K562 (cell line): ENCODE measurements around the gene MAPKAPK2. TPM values are rescaled to one million over a fixed set of nuclear protein-coding genes. Genes with fewer than 3 reads are reported as not detected.

Experiments
- CBX3 ChIP-seq, 2 experiments: IDR thresholded peaks; 1 replicate in 1 of 2; 2 replicates in 1 of 2; pipeline ENCODE4 v1.6.1; 2012; ENCODE audit warnings: inconsistent platforms in 2 of 2, low read length in 2 of 2, borderline replicate concordance in 1 of 2, control low read depth in 1 of 2
- CTCFL ChIP-seq: IDR thresholded peaks from 2 replicates; pipeline ENCODE4 v1.6.1; 2011; ENCODE audit warnings: borderline replicate concordance, low read depth, mild to moderate bottlenecking, moderate library complexity, low read length; ENCODE audit not compliant: insufficient read depth, poor library complexity, severe bottlenecking
- GTF2A2 ChIP-seq: IDR thresholded peaks from 2 replicates; pipeline ENCODE4 v1.6.1; 2016; ENCODE audit warnings: mild to moderate bottlenecking, missing genetic modification characterization, missing compliant biosample characterization
- KAT2B ChIP-seq: IDR thresholded peaks from one replicate; pipeline ENCODE4 v1.6.1; 2012; ENCODE audit warnings: low read depth, mild to moderate bottlenecking, control low read depth, inconsistent platforms, low read length, moderate library complexity
- MEIS2 ChIP-seq: fragments of 450-650 bp; IDR thresholded peaks from 2 replicates; pipeline ENCODE4 v1.6.1; 2014; ENCODE audit warnings: mild to moderate bottlenecking; ENCODE audit not compliant: partially characterized antibody
- MLLT1 ChIP-seq, 2 experiments: fragments of 450-650 bp; IDR thresholded peaks; 2 replicates each; pipeline ENCODE4 v1.6.1; 2016
- NCOA2 ChIP-seq, 2 experiments: fragments of 450-650 bp; IDR thresholded peaks; 2 replicates each; pipeline ENCODE4 v1.6.1; 2018; ENCODE audit warnings: mild to moderate bottlenecking in 2 of 2, moderate library complexity in 1 of 2; ENCODE audit not compliant: partially characterized antibody in 2 of 2
- NEUROD1 ChIP-seq: fragments of 150-350 bp; IDR thresholded peaks from 2 replicates; pipeline ENCODE4 v1.6.1; 2014; ENCODE audit warnings: borderline replicate concordance, low read length, low read depth; ENCODE audit not compliant: partially characterized antibody
- NUFIP1 ChIP-seq: fragments of 450-650 bp; IDR thresholded peaks from 2 replicates; pipeline ENCODE4 v1.6.1; 2018; ENCODE audit not compliant: partially characterized antibody
- PBX2 ChIP-seq, 2 experiments: IDR thresholded peaks in 1 of 2; conservative IDR thresholded peaks in 1 of 2; 2 replicates each; pipeline ENCODE4 v1.6.1; 2016; ENCODE audit warnings: low read depth in 2 of 2, mild to moderate bottlenecking in 1 of 2, missing compliant biosample characterization in 1 of 2, missing genetic modification characterization in 1 of 2, moderate library complexity in 1 of 2
- PKNOX1 ChIP-seq: fragments of 450-650 bp; IDR thresholded peaks from 2 replicates; pipeline ENCODE4 v1.6.1; 2016
- POLR2AphosphoS5 ChIP-seq: IDR thresholded peaks from 2 replicates; pipeline ENCODE4 v1.6.1; 2011; ENCODE audit warnings: mild to moderate bottlenecking, low read depth, low read length, moderate library complexity; ENCODE audit not compliant: control insufficient read depth, insufficient read depth
- RAD21 ChIP-seq, 2 experiments: fragments of 250-450 bp in 1 of 2; fragments of 450-650 bp in 1 of 2; sonication (Bioruptor Pico) in 1 of 2; formaldehyde crosslinking in 1 of 2; IDR thresholded peaks in 1 of 2; conservative IDR thresholded peaks in 1 of 2; 2 replicates each; pipeline versions ENCODE4 v1.4.0 to v1.8.0; 2020 to 2022; ENCODE audit warnings: mild to moderate bottlenecking in 2 of 2, moderate library complexity in 1 of 2
- SIN3A ChIP-seq, 2 experiments: fragments of 150-350 bp in 1 of 2; IDR thresholded peaks; 2 replicates each; pipeline ENCODE4 v1.6.1; 2011 to 2016; ENCODE audit warnings: borderline replicate concordance in 2 of 2, low read depth in 2 of 2, low read length in 2 of 2, mild to moderate bottlenecking in 2 of 2, moderate library complexity in 2 of 2; ENCODE audit not compliant: control insufficient read depth in 1 of 2
- SOX6 ChIP-seq: fragments of 450-650 bp; IDR thresholded peaks from 2 replicates; pipeline ENCODE4 v1.6.1; 2014; ENCODE audit warnings: mild to moderate bottlenecking
- ZEB2 ChIP-seq: fragments of 450-650 bp; IDR thresholded peaks from 2 replicates; pipeline ENCODE4 v1.6.1; 2016
- ZFX ChIP-seq: sonication (generic); formaldehyde crosslinking; IDR thresholded peaks from 2 replicates; pipeline ENCODE4 v1.8.0; 2022; ENCODE audit warnings: mild to moderate bottlenecking, missing genetic modification reagents, moderate library complexity
- ZKSCAN1 ChIP-seq: fragments of 150-350 bp; IDR thresholded peaks from 2 replicates; pipeline ENCODE4 v1.6.1; 2016; ENCODE audit warnings: low read depth, low read length
- ZNF717 ChIP-seq: fragments of 250-450 bp; sonication (Bioruptor Pico); IDR thresholded peaks from 2 replicates; pipeline ENCODE4 v1.5.0; 2021
- polyA plus RNA-seq, 8 experiments: library from polyadenylated mRNA; depleted of rRNA in 4 of 8; stranded (reverse) in 5 of 8; unstranded in 3 of 8; fragments of >200 nt; fragmentation: Nextera tagmentation in 2 of 8; fragmentation: Illumina TruSeq in 1 of 8; extraction: Ambion mirVana in 2 of 8; extraction: Trizol in 1 of 8; gene quantifications; 2 replicates each; pipeline versions ENCODE4 v1.2.1 to v1.2.3, GENCODE V29; 2011 to 2014; ENCODE audit warnings: inconsistent platforms in 1 of 8, missing spikeins in 1 of 8
- total RNA-seq, 7 experiments: library from RNA; depleted of rRNA in 6 of 7; stranded (reverse); fragments of >200 nt in 6 of 7; fragmentation: Illumina TruSeq in 2 of 7; extraction: Trizol in 2 of 7; gene quantifications; 2 replicates each; pipeline versions ENCODE4 v1.2.1 to v1.2.3, GENCODE V29; 2011 to 2021; ENCODE audit warnings: low replicate concordance in 1 of 7

The MAPKAPK2 gene
- total and polyA plus RNA-seq, 9 of the 15 experiments (the other 6 are each of a cell fraction or from before 2014, with no cell fraction given), result 0.63 to 94.2 (median 52.1) TPM

- no peak for TF ChIP-seq POLR2AphosphoS5
- TF ChIP-seq PKNOX1, result peak; percentile 69
- no peak for TF ChIP-seq ZFX (CRISPR knock-in tag)
- 0 out of 2 replicates have a peak, but pooled peaks have one; percentile 7 for TF ChIP-seq PBX2 (CRISPR knock-in tag; IDR thresholded peaks at IDR 0.05; ENCODE audit: low read depth)
- TF ChIP-seq PBX2 (tag; conservative IDR thresholded peaks at IDR 0.05; ENCODE audit: low read depth), result no peak
- no peak for TF ChIP-seq NEUROD1
- peak; percentile 75 for TF ChIP-seq CTCFL
- TF ChIP-seq MLLT1 (IDR thresholded peaks at IDR 0.05), result no peak
- TF ChIP-seq ZEB2, result no peak
- TF ChIP-seq KAT2B, result no peak
- no peak for TF ChIP-seq NCOA2 (IDR thresholded peaks at IDR 0.05; ENCODE audit: partially characterized antibody in 2 of 2)
- no peak for TF ChIP-seq SOX6
- no peak for TF ChIP-seq NUFIP1
- no peak for TF ChIP-seq GTF2A2
- peak; percentile 65 for TF ChIP-seq MEIS2
- no peak for TF ChIP-seq ZNF717
- TF ChIP-seq SIN3A (IDR thresholded peaks at IDR 0.05; ENCODE audit: borderline replicate concordance in 2 of 2, control insufficient read depth in 1 of 2, low read depth in 2 of 2, low read length in 2 of 2), result no peak
- TF ChIP-seq RAD21 (CRISPR knock-in tag; conservative IDR thresholded peaks at IDR 0.05 in 1 of 2, IDR thresholded peaks at IDR 0.05 in 1 of 2), result peak; percentile 45 to 51
- 0 out of 2 replicates have a peak, but pooled peaks have one; percentile 26 for TF ChIP-seq ZKSCAN1
- TF ChIP-seq CBX3 (IDR thresholded peaks at IDR 0.05; ENCODE audit: borderline replicate concordance in 1 of 2, low read length in 2 of 2), result peak in 1 of 2 experiments; percentile 49; a peak in 2 of 3 replicates
Observed at GRCh38 chr1:206725109-206725963, 40.6 kb downstream of the MAPKAPK2 start (continued).
